Tibial nerve (tissue), 4 donors: Measurements from ENCODE around the gene NPR1. TPM values are rescaled to one million over a fixed set of nuclear protein-coding genes. Genes with fewer than 3 reads are reported as not detected.
"Not testable (repeated sequence)": the region's sequence is repeated elsewhere in the genome, so short reads cannot be mapped to it uniquely, and the experiment has no call there.

Experiments
- DNase-seq, 2 donors: peaks; one replicate each; pipeline ENCODE4 v3.0.0-alpha.2; 2019; ENCODE audit warnings: low spot score in 2 of 2
- H3K27ac ChIP-seq, 4 donors: fragments of 200-600 bp; sonication (generic) in 3 of 4; one replicate each; pipeline ENCODE4 v1.5.1; 2017 to 2019; ENCODE audit warnings: mild to moderate bottlenecking in 1 of 4
- H3K27me3 ChIP-seq, 2 donors: fragments of 200-600 bp; sonication (generic) in 1 of 2; one replicate each; pipeline versions ENCODE4 v1.5.1 to v1.6.0; 2017 to 2019
- H3K36me3 ChIP-seq, 3 donors: fragments of 200-600 bp; sonication (generic); one replicate each; pipeline ENCODE4 v1.5.1; 2018 to 2019
- H3K4me1 ChIP-seq, 4 donors: fragments of 200-600 bp; sonication (generic) in 3 of 4; one replicate each; pipeline ENCODE4 v1.5.1; 2017 to 2019
- H3K4me3 ChIP-seq, 4 donors: fragments of 200-600 bp; sonication (generic) in 3 of 4; one replicate each; pipeline ENCODE4 v1.5.1; 2017 to 2019; ENCODE audit warnings: mild to moderate bottlenecking in 1 of 4, moderate library complexity in 1 of 4
- H3K9me3 ChIP-seq, 4 donors: fragments of 200-600 bp; sonication (generic) in 3 of 4; one replicate each; pipeline ENCODE4 v1.5.1; 2017 to 2019
- EP300 ChIP-seq, 2 donors: sonication (generic); formaldehyde crosslinking; IDR thresholded peaks; one replicate each; pipeline ENCODE4 v1.6.1; 2017; ENCODE audit warnings: antibody characterized with exemption in 2 of 2, mild to moderate bottlenecking in 1 of 2
- POLR2A ChIP-seq, 2 donors: fragments of 450-650 bp; IDR thresholded peaks; one replicate each; pipeline ENCODE4 v1.6.1; 2017; ENCODE audit warnings: antibody characterized with exemption in 2 of 2, mild to moderate bottlenecking in 2 of 2, moderate library complexity in 2 of 2
- WGBS, 2 donors: methylation state at CpG; one replicate each; pipeline ENCODE4 v1.1.5; 2018; 5-methylcytosine and 5-hydroxymethylcytosine counted together
- total RNA-seq, 4 donors: library from RNA; depleted of rRNA; stranded (reverse); fragments of >200 nt; gene quantifications; one replicate each; pipeline ENCODE4 v1.1.0, GENCODE V29; 2016
- TF ChIP-seq, protein P1 (sequence below), 5 experiments: fragments of 200-600 bp in 3 of 5; fragments of 450-650 bp in 2 of 5; sonication (generic) in 3 of 5; IDR thresholded peaks; one replicate each; pipeline ENCODE4 v1.5.1; 2016 to 2019; ENCODE audit warnings: antibody characterized with exemption in 5 of 5, mild to moderate bottlenecking in 3 of 5, moderate library complexity in 2 of 5

The NPR1 gene
- total RNA-seq, 4 donors from 2014 or later, result 36.9 to 87.5 (median 58.4) TPM

DNA sequence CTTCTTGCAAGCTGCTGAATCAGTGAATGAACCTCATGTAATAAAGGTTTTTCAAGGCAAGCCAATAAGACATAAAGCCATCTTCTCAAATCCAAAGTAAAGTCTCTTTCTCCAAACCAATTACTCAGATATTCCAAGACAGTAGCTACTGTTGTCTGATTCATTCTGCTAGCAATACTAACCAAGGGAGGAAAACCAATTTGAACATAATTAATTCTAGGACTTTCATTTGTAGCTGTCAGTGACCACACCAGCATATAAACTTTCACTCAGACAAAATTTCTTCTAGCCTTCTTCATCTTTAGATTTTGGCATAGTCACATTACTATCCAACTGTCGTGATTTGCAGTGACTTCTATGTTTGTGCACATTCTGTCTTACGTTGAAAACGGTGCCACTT, 38.8 kb downstream of the NPR1 start:
- Histone ChIP-seq H3K9me3 (no peaks in the 10 kb centered on the region), H3K36me3 (no peaks in the 10 kb centered on the region), H3K27ac (no peak overlapping the region), H3K27me3 (peaks cover 0 to 7% of the 10 kb centered on the region in 2 donors), H3K4me1 (no peaks in the 10 kb centered on the region), H3K4me3 (no peak overlapping the region)
- WGBS, 2 donors, result 84 to 89% methylated on average over 3 of the region's 3 CpGs
- TF ChIP-seq EP300 (IDR thresholded peaks at IDR 0.05), result no peak
- no peak for DNase-seq

DNA sequence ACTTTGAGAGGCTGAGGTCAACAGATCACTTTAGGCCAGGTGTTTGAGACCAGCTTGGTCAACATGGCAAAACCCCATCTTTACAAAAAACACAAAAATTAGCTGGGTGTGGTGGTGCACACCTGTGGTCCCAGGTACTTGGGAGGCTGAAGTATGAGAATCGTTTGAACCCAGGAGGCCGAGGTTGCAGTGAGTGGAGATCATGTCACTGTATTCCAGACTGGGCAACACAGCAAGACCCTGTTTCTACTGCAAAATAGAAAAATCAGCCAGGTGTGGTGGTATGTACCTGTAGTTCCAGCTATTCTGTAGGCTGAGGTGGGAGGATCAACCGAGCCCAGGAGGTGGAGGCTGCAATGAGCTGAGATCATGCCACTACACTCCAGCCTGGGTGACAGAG, 45.2 kb downstream of the NPR1 start:
- H3K36me3 ChIP-seq, result no peaks in the 10 kb centered on the region

DNA sequence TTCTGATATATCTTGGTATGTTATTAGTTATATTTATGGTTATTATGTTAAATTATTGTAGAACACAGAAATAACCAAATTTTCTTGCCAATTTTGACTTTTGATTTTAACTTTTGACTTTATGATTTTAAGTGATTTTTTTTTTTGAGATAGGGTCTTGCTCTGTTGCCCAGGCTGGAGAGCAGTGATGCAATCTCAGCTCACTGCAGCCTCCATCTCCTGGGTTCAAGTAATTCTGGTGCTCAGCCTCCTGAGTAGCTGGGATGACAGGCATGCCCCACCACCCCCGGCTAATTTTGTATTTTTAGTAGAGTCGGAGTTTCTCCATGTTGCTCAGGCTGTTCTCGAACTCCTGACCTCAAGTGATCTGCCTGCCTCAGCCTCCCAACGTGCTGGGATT, 46.1 kb downstream of the NPR1 start:
- H3K4me3 ChIP-seq, H3K36me3 ChIP-seq, H3K9me3 ChIP-seq, H3K27ac ChIP-seq, DNase-seq, H3K27me3 ChIP-seq: not testable (repeated sequence)
- H3K4me1 ChIP-seq, result peaks cover 0 to 17% (median 6%) of the 10 kb centered on the region in 4 donors
- 77 to 83% methylated on average over 4 of the region's 4 CpGs for WGBS, 2 donors

More for the DNA sequence above, 45.2 kb downstream of the NPR1 start:
- Histone ChIP-seq H3K27me3 (no peaks in the 10 kb centered on the region), H3K4me1 (peaks cover 0 to 8% (median 0%) of the 10 kb centered on the region in 4 donors), H3K27ac (no peak overlapping the region), H3K9me3 (no peaks in the 10 kb centered on the region), H3K4me3 (no peak overlapping the region)
- WGBS, 2 donors, result 78 to 89% methylated on average over 3 of the region's 3 CpGs
- TF ChIP-seq POLR2A (IDR thresholded peaks at IDR 0.05) (no peak), EP300 (IDR thresholded peaks at IDR 0.05) (no peak)
- TF ChIP-seq, protein P1, sequence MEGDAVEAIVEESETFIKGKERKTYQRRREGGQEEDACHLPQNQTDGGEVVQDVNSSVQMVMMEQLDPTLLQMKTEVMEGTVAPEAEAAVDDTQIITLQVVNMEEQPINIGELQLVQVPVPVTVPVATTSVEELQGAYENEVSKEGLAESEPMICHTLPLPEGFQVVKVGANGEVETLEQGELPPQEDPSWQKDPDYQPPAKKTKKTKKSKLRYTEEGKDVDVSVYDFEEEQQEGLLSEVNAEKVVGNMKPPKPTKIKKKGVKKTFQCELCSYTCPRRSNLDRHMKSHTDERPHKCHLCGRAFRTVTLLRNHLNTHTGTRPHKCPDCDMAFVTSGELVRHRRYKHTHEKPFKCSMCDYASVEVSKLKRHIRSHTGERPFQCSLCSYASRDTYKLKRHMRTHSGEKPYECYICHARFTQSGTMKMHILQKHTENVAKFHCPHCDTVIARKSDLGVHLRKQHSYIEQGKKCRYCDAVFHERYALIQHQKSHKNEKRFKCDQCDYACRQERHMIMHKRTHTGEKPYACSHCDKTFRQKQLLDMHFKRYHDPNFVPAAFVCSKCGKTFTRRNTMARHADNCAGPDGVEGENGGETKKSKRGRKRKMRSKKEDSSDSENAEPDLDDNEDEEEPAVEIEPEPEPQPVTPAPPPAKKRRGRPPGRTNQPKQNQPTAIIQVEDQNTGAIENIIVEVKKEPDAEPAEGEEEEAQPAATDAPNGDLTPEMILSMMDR (IDR thresholded peaks at IDR 0.05), result no peak
- DNase-seq, result no peak

DNA sequence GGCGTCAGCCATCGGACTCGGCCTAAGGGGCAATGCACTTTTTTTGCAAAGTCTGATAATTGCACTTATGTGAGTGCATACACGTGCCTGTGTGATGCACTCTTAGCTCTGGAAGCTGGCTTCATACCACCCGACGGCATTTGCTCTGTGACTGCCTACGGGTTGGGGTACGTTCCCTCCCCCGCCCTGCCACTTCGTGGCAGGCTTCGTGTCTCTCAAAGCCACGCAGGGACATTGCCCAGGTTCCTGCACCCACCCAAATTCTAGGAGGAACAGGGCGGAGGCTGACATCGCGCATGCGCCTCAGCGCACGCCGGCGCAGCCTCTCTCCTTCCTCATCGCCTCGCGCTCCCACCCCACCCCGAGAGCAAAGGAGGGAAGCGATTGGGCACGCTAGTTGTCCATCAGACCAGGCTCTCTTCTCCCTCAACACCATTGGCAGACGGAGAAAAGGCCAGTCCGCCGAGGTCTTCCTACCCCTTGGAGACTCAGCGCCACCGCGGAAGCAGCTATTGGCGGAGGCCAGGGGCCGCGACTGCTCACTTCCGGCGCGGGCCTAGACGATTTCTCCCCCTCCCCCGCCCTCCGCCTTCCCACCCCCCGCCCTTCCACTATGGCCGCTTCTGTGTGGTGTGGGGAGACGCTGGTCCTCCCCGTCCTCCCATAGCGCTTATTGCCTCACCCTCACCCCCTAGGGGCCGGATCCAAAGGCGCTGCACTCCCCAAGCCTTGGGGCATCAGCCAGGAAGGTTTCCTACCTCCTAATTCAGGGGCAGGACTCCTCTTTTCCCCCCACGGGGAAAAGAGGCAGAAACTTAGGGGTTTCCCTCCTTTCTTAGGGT, 49.2 kb downstream of the NPR1 start, which contains the start of gene INTS3:
Gene INTS3 (plus strand): TSS at position 588 of the 842 bp plus-strand sequence. CDS start 585 bp downstream, outside the sequence.
- DNase-seq, result peak; percentile 98 to 99
- H3K36me3 ChIP-seq, result no peaks in the 10 kb centered on the region
- H3K4me3 ChIP-seq, result peak within 1 kb of the TSS; percentile 63 to 95 (median 82)
- TF ChIP-seq POLR2A (IDR thresholded peaks at IDR 0.05), result peak in 1 of 2 donors; percentile 41
- TF ChIP-seq, protein P1 (IDR thresholded peaks at IDR 0.05), result peak in 2 of 5 experiments; percentile 10 to 33
- peak; percentile 58 to 59 for TF ChIP-seq EP300 (IDR thresholded peaks at IDR 0.05)
- peaks cover 0 to 34% (median 10%) of the 10 kb centered on the region in 4 donors for H3K4me1 ChIP-seq
- no peaks in the 10 kb centered on the region for H3K9me3 ChIP-seq
- no peaks in the 10 kb centered on the region for H3K27me3 ChIP-seq
- H3K27ac ChIP-seq, result peak within 1 kb of the TSS; percentile 87 to 99 (median 97)
- WGBS, 2 donors, result 0 to 1% methylated on average over 28 to 48 of the region's 49 CpGs

DNA sequence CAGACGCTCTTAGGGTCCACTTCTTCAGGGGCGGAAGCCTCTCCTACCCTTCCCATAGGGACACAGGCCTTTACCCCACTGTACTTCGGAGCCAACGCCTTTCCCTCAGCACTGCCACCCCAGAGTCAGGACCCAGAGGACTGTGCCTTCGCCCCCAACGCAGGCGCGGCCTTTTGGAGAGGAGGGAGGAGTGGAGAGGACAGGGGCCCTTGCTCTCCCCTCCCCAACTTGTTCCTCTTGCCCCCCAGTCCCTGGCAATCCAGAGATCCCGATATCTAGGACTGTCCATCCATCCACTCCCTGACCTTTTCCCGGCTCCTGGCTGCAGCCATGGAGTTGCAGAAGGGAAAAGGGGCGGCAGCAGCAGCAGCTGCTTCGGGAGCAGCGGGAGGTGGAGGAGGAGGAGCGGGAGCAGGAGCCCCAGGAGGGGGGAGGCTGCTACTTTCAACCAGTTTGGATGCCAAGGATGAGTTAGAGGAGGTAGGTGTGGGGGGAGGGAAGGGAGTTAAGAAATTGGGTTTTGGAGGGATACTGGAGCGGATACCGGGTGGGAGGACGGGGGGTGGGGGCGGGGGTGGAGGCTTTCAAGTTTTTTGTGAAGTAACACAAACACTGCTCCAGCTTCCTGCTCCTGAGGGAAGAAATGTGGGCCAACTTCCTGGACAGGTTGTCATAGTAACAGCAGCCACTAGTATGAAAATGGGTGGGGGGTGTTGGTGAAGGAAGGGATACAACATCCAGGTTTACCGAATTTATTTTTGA, 50.0 kb downstream of the NPR1 start:
- DNase-seq, result peak in 1 of 2 donors; percentile 38
- Histone ChIP-seq H3K4me3 (peak overlapping the region; percentile 63 to 95 (median 82)), H3K27me3 (no peaks in the 10 kb centered on the region), H3K4me1 (peaks cover 0 to 34% (median 10%) of the 10 kb centered on the region in 4 donors), H3K36me3 (peaks cover 0 to 4% (median 0%) of the 10 kb centered on the region in 3 donors), H3K9me3 (no peaks in the 10 kb centered on the region), H3K27ac (peak overlapping the region; percentile 87 to 99 (median 97))
- 0 to 2% methylated on average over 18 to 19 of the region's 19 CpGs for WGBS, 2 donors
- no peak for TF ChIP-seq POLR2A (IDR thresholded peaks at IDR 0.05)
- TF ChIP-seq, protein P1 (IDR thresholded peaks at IDR 0.05), result peak in 1 of 5 experiments; percentile 4
